Gastrocnemius medialis (tissue), 4 donors: Measurements from ENCODE around the gene PTPN20.

Experiments used
- POLR2A ChIP-seq, 2 donors: fragments of 450-650 bp; IDR thresholded peaks; one replicate each; pipeline ENCODE4 v1.6.1; 2017; ENCODE audit warnings: antibody characterized with exemption in 2 of 2, mild to moderate bottlenecking in 2 of 2, moderate library complexity in 2 of 2
- TF ChIP-seq, protein P1 (sequence below), 5 experiments: fragments of 450-650 bp in 3 of 5; fragments of 200-600 bp in 2 of 5; sonication (generic) in 2 of 5; IDR thresholded peaks in 4 of 5; conservative IDR thresholded peaks in 1 of 5; 1 replicate in 4 of 5; 2 replicates in 1 of 5; pipeline ENCODE4 v1.5.1; 2016 to 2019; ENCODE audit warnings: antibody characterized with exemption in 5 of 5, mild to moderate bottlenecking in 3 of 5, moderate library complexity in 3 of 5

DNA sequence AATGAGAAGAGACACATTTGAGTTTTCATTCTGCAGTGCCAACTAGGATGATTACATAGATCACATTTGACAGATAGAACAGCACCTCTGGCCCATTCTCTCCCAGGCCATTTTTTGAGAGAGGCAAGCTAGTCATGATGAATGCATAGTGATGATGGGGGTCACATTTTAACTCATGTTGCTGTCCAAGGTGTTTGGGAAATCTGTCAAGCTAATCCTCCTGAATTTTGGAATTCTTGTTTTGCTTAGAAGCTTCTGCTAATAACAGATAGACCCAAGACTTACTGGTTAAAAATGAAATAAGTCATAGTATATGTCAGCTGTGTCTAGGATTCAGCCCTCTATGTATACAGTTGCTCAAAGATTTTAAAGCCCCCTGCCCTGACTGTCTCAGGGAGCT, 101.0 kb downstream of the PTPN20 start:
- TF ChIP-seq POLR2A (IDR thresholded peaks at IDR 0.05), result no peak
- TF ChIP-seq, protein P1, sequence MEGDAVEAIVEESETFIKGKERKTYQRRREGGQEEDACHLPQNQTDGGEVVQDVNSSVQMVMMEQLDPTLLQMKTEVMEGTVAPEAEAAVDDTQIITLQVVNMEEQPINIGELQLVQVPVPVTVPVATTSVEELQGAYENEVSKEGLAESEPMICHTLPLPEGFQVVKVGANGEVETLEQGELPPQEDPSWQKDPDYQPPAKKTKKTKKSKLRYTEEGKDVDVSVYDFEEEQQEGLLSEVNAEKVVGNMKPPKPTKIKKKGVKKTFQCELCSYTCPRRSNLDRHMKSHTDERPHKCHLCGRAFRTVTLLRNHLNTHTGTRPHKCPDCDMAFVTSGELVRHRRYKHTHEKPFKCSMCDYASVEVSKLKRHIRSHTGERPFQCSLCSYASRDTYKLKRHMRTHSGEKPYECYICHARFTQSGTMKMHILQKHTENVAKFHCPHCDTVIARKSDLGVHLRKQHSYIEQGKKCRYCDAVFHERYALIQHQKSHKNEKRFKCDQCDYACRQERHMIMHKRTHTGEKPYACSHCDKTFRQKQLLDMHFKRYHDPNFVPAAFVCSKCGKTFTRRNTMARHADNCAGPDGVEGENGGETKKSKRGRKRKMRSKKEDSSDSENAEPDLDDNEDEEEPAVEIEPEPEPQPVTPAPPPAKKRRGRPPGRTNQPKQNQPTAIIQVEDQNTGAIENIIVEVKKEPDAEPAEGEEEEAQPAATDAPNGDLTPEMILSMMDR (IDR thresholded peaks at IDR 0.05 in 4 of 5, conservative IDR thresholded peaks at IDR 0.05 in 1 of 5), result no peak
